OCI-M2 (cell line): ENCODE data around the gene CCDC148.
"Not testable (repeated sequence)": the region's sequence is repeated elsewhere in the genome, so short reads cannot be mapped to it uniquely, and the experiment has no call there.

Source experiments
- DNase-seq: peaks from one replicate; lab custom pipeline; 2025; ENCODE audit not compliant: unreplicated experiment; lab: John Stamatoyannopoulos, UW

CCDC148 gene

GRCh38 chr2:158378926-158379325 is 77.6 kb downstream of the CCDC148 start:
- DNase-seq = no peak

- no peak for DNase-seq
These were observed 90.2 kb downstream of the CCDC148 start for GRCh38 chr2:158366342-158366741.

- peak; percentile 50 for DNase-seq
These were observed 96.7 kb downstream of the CCDC148 start for GRCh38 chr2:158359846-158360245.

GRCh38 chr2:158357699-158358098 is 98.9 kb downstream of the CCDC148 start:
- no peak for DNase-seq

GRCh38 chr2:158357122-158357521 is 99.4 kb downstream of the CCDC148 start:
- no peak for DNase-seq

- not testable (repeated sequence) for DNase-seq
These were observed 105.1 kb downstream of the CCDC148 start for GRCh38 chr2:158351466-158351816.

- not testable (repeated sequence) for DNase-seq
These were observed 105.6 kb downstream of the CCDC148 start for GRCh38 chr2:158350751-158351465.

GRCh38 chr2:158346032-158346431 is 110.5 kb downstream of the CCDC148 start:
- DNase-seq = no peak

- DNase-seq = no peak
These were observed 117.0 kb downstream of the CCDC148 start for GRCh38 chr2:158339513-158339912.

GRCh38 chr2:158337018-158337417 is 119.5 kb downstream of the CCDC148 start:
- no peak for DNase-seq

- not testable (repeated sequence) for DNase-seq
These were observed 124.8 kb downstream of the CCDC148 start for GRCh38 chr2:158331799-158332198.

- no peak for DNase-seq
These were observed 130.7 kb downstream of the CCDC148 start for GRCh38 chr2:158325782-158326340.

- no peak for DNase-seq
These were observed 131.3 kb downstream of the CCDC148 start for GRCh38 chr2:158325031-158325781.

- DNase-seq = no peak
These were observed 133.2 kb downstream of the CCDC148 start for GRCh38 chr2:158323381-158323780.

GRCh38 chr2:158321264-158321663 is 135.3 kb downstream of the CCDC148 start:
- no peak for DNase-seq

- no peak for DNase-seq
These were observed 137.3 kb downstream of the CCDC148 start for GRCh38 chr2:158319269-158319668.

- DNase-seq = no peak
These were observed 138.9 kb downstream of the CCDC148 start for GRCh38 chr2:158317642-158318041.

GRCh38 chr2:158315803-158316414 is 140.6 kb downstream of the CCDC148 start:
- DNase-seq = no peak

GRCh38 chr2:158315000-158315399 is 141.6 kb downstream of the CCDC148 start:
- DNase-seq = no peak

GRCh38 chr2:158313734-158314133 is 142.8 kb downstream of the CCDC148 start:
- DNase-seq = no peak

GRCh38 chr2:158312981-158313380 is 143.6 kb downstream of the CCDC148 start:
- no peak for DNase-seq

- not testable (repeated sequence) for DNase-seq
These were observed 146.1 kb downstream of the CCDC148 start for GRCh38 chr2:158310407-158310806.
